Measurements from ENCODE around the gene ZNF892. TPM values are rescaled to one million over a fixed set of nuclear protein-coding genes. Genes with fewer than 3 reads are reported as not detected.

The ZNF892 gene
- polyA plus RNA-seq, 1 donor (not counting 4 experiments of a cell fraction or from before 2014, with no cell fraction given), result 1.6 TPM

DNA sequence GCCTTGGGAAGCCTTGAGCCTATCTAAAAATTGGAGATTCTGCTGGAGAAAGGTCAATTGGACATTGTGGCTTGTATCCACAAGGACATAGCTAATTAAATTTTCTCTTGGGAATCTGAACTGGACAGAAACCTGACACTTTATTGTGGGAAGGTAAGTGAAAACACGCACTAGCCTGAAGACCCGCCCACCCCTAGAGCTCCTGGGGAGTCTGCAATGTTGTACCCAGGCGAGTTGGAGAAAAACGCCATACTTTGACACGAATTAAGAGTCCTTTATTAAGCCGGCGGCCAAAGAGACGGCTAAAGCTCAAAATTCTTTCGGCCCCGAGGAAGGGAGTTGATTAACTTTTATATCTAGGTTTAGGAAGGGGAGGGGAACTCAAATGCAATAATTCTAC is 1.2 kb upstream of the ZNF892 start:
- no peaks in the 10 kb centered on the region for H3K27me3 ChIP-seq (ENCODE audit: control insufficient read depth, extremely low read depth, insufficient read depth, low read length)
- no peak overlapping the region for H3K9ac ChIP-seq (ENCODE audit: control insufficient read depth, extremely low read depth, insufficient read depth, low read length)
- H4K20me1 ChIP-seq (ENCODE audit: control insufficient read depth, extremely low read depth, insufficient read depth, low read length), result no peaks in the 10 kb centered on the region
- dilution Hi-C loops (cut with MboI; ENCODE audit: extremely low pct_ligation_motif_present, low sequenced_read_pairs), result no loop called here
- no peaks in the 10 kb centered on the region for H3K9me1 ChIP-seq (ENCODE audit: control insufficient read depth, extremely low read depth, insufficient read depth, low read length)
- no peak overlapping the region for H2AFZ ChIP-seq (ENCODE audit: control insufficient read depth, low read length)
- DNase-seq (ENCODE audit: low read depth, low spot score) (no peak), FAIRE-seq (no peak)
- H3K4me1 ChIP-seq (ENCODE audit: control insufficient read depth, extremely low read depth, insufficient read depth, low read length), result peaks cover 9% of the 10 kb centered on the region
- TF ChIP-seq, protein P1, sequence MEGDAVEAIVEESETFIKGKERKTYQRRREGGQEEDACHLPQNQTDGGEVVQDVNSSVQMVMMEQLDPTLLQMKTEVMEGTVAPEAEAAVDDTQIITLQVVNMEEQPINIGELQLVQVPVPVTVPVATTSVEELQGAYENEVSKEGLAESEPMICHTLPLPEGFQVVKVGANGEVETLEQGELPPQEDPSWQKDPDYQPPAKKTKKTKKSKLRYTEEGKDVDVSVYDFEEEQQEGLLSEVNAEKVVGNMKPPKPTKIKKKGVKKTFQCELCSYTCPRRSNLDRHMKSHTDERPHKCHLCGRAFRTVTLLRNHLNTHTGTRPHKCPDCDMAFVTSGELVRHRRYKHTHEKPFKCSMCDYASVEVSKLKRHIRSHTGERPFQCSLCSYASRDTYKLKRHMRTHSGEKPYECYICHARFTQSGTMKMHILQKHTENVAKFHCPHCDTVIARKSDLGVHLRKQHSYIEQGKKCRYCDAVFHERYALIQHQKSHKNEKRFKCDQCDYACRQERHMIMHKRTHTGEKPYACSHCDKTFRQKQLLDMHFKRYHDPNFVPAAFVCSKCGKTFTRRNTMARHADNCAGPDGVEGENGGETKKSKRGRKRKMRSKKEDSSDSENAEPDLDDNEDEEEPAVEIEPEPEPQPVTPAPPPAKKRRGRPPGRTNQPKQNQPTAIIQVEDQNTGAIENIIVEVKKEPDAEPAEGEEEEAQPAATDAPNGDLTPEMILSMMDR (optimal IDR thresholded peaks at IDR 0.05 in 1 of 3, IDR thresholded peaks at IDR 0.05 in 1 of 3, conservative IDR thresholded peaks at IDR 0.05 in 1 of 3; ENCODE audit: extremely low read depth in 1 of 3, insufficient read depth in 2 of 3, low read length in 3 of 3), result no peak
- no peak overlapping the region for H3K27ac ChIP-seq (ENCODE audit: control insufficient read depth, insufficient read depth, low read length)
- H3K4me2 ChIP-seq (ENCODE audit: control insufficient read depth, extremely low read depth, insufficient read depth, low read depth, low read length), result peak overlapping the region; percentile 85
- peaks cover 12% of the 10 kb centered on the region for H3K9me3 ChIP-seq (ENCODE audit: control insufficient read depth, low read depth, low read length)
- no peak overlapping the region for H3K4me3 ChIP-seq (ENCODE audit: control insufficient read depth in 2 of 3, extremely low read depth in 1 of 3, insufficient read depth in 2 of 3, low read depth in 1 of 3, low read length in 3 of 3)
- peaks cover 0 to 3% of the 10 kb centered on the region in 2 experiments for H3K36me3 ChIP-seq (ENCODE audit: control insufficient read depth in 2 of 2, extremely low read depth in 1 of 2, insufficient read depth in 2 of 2, low read length in 2 of 2)
- no peaks in the 10 kb centered on the region for H3K79me2 ChIP-seq (ENCODE audit: control insufficient read depth, insufficient read depth, low read length)

DNA sequence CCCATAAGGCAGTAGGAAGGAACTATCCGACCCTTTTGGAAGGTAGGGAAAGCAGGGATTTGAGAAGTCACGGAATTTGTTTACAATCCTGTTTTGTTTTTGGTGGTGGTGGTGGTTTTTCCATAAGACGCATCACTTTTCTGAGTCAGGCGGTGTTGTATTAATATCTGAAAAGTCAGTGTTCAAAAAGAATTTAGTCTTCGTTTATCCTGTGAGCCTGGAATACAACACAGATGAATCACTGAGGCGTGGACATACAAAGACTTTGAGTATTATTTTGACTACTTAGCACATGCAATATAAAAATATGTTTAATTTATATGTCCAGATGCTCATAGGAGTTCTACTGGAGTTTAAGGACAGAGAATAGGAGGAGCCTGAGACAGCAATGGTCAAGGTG is 785 bp downstream of the ZNF892 start:
- no peaks in the 10 kb centered on the region for H3K9me1 ChIP-seq (ENCODE audit: control insufficient read depth, extremely low read depth, insufficient read depth, low read length)
- H3K9me3 ChIP-seq (ENCODE audit: control insufficient read depth, low read depth, low read length), result peaks cover 25% of the 10 kb centered on the region
- dilution Hi-C loops (cut with MboI; ENCODE audit: extremely low pct_ligation_motif_present, low sequenced_read_pairs), result no loop called here
- H3K9ac ChIP-seq (ENCODE audit: control insufficient read depth, extremely low read depth, insufficient read depth, low read length), result peak overlapping the region; percentile 75
- DNase-seq (ENCODE audit: low read depth, low spot score), result peak; percentile 21
- H3K36me3 ChIP-seq (ENCODE audit: control insufficient read depth in 2 of 2, extremely low read depth in 1 of 2, insufficient read depth in 2 of 2, low read length in 2 of 2), result peaks cover 0 to 7% of the 10 kb centered on the region in 2 experiments
- peak overlapping the region; percentile 65 to 81 (median 77) for H3K4me3 ChIP-seq (ENCODE audit: control insufficient read depth in 2 of 3, extremely low read depth in 1 of 3, insufficient read depth in 2 of 3, low read depth in 1 of 3, low read length in 3 of 3)
- H3K79me2 ChIP-seq (ENCODE audit: control insufficient read depth, insufficient read depth, low read length), result no peaks in the 10 kb centered on the region
- peaks cover 9% of the 10 kb centered on the region for H3K4me1 ChIP-seq (ENCODE audit: control insufficient read depth, extremely low read depth, insufficient read depth, low read length)
- no peak for FAIRE-seq
- H3K4me2 ChIP-seq (ENCODE audit: control insufficient read depth, extremely low read depth, insufficient read depth, low read depth, low read length), result peak overlapping the region; percentile 85
- H3K27ac ChIP-seq (ENCODE audit: control insufficient read depth, insufficient read depth, low read length), result peak overlapping the region; percentile 75
- peak overlapping the region; percentile 92 for H2AFZ ChIP-seq (ENCODE audit: control insufficient read depth, low read length)
- no peaks in the 10 kb centered on the region for H4K20me1 ChIP-seq (ENCODE audit: control insufficient read depth, extremely low read depth, insufficient read depth, low read length)
- TF ChIP-seq, protein P1 (optimal IDR thresholded peaks at IDR 0.05 in 1 of 3, IDR thresholded peaks at IDR 0.05 in 1 of 3, conservative IDR thresholded peaks at IDR 0.05 in 1 of 3; ENCODE audit: extremely low read depth in 1 of 3, insufficient read depth in 2 of 3, low read length in 3 of 3), result no peak
- TF ChIP-seq EZH2 (IDR thresholded peaks at IDR 0.05; ENCODE audit: low read length), result no peak
- H3K27me3 ChIP-seq (ENCODE audit: control insufficient read depth, extremely low read depth, insufficient read depth, low read length), result no peaks in the 10 kb centered on the region

Data from keratinocyte (primary cell).